ENCODE results near the gene DTX1. TPM values are rescaled to one million over a fixed set of nuclear protein-coding genes. Genes with fewer than 3 reads are reported as not detected.
A peak's percentile ranks its signal among the peaks of the same experiment; 100 is the strongest.

Gene DTX1
- total RNA-seq, 3 donors from 2014 or later (not counting 1 experiment from before 2014, with no cell fraction given), result 1.7 to 4.2 (median 4.0) TPM

DNA sequence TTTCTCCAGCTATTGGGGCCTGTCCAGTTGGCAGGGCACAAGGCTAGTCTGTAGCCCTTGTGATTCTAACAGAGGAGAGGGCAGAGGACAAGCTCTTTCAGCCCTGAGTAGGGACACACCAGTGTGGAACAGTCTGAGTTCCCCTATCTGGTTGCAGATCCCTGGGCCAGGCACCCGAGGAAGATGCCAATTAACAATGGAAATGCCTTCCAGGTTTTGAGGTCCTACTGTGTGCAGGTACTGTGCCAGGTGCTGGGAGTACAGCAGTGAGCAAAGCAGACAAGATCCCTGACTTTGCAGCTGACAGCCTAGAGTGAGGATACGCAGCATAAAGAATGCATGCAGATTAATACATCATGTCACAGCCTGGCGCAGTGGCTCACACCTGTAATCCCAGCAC lies 17.1 kb downstream of the DTX1 start:
- peaks cover 4% of the 10 kb centered on the region for H3K36me3 ChIP-seq (ENCODE audit: control insufficient read depth, insufficient read depth, low read length)
- no peaks in the 10 kb centered on the region for H3K9me3 ChIP-seq (ENCODE audit: control insufficient read depth, insufficient read depth, low read length)
- H3K27ac Mint-ChIP-seq, result no peak overlapping the region
- TF ChIP-seq, protein P1, sequence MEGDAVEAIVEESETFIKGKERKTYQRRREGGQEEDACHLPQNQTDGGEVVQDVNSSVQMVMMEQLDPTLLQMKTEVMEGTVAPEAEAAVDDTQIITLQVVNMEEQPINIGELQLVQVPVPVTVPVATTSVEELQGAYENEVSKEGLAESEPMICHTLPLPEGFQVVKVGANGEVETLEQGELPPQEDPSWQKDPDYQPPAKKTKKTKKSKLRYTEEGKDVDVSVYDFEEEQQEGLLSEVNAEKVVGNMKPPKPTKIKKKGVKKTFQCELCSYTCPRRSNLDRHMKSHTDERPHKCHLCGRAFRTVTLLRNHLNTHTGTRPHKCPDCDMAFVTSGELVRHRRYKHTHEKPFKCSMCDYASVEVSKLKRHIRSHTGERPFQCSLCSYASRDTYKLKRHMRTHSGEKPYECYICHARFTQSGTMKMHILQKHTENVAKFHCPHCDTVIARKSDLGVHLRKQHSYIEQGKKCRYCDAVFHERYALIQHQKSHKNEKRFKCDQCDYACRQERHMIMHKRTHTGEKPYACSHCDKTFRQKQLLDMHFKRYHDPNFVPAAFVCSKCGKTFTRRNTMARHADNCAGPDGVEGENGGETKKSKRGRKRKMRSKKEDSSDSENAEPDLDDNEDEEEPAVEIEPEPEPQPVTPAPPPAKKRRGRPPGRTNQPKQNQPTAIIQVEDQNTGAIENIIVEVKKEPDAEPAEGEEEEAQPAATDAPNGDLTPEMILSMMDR (IDR thresholded peaks at IDR 0.05), result no peak
- H3K27me3 Mint-ChIP-seq (ENCODE audit: low read depth in 2 of 2), result peaks cover 16 to 21% of the 10 kb centered on the region in 2 donors
- no peak overlapping the region for H3K4me3 Mint-ChIP-seq
- H3K4me3 ChIP-seq (ENCODE audit: low read length), result no peak overlapping the region
- 81% methylated on average over 3 of the region's 3 CpGs for WGBS (ENCODE audit: insufficient coverage)
- peaks cover 57% of the 10 kb centered on the region for H3K4me1 ChIP-seq (ENCODE audit: control insufficient read depth, insufficient read depth, low read length)
- H3K4me1 Mint-ChIP-seq, result peaks cover 0 to 18% of the 10 kb centered on the region in 2 donors
- H3K9me3 Mint-ChIP-seq, result no peaks in the 10 kb centered on the region
- H3K36me3 Mint-ChIP-seq, result no peaks in the 10 kb centered on the region
- no peak for ATAC-seq
- no peaks in the 10 kb centered on the region for H3K27me3 ChIP-seq (ENCODE audit: control insufficient read depth, insufficient read depth, low read length)
- DNase-seq, result no peak
- no peak overlapping the region for H3K27ac ChIP-seq (ENCODE audit: low read length)
- intact Hi-C loops (cut with micrococcal nuclease), result no loop called here

DNA sequence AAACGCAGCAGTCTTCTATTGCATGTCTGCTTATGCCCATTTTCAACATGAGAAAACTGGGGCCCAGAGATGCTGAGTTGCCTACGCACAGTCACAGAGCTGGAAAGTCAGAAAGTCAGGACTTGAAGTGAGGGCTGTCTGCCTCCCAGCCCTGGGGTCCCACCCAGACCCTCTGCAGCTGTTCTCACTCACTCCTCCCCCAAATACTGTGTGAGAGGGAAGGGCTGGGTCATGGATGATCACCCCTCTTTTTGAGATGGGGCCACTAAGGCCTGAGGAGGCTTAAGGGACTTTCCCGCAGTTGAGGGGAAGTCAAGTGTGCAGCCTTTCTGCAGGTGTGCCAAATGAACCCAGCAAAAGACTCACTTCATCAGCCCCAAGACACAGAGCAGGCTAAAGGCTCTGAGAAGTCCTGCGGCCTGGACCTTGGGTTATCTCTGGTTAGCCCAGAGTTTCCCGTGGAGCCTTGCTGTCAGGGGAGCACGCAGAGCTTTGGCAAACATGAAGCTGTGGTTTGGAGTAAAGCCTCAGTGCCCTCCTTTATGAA lies 18.7 kb downstream of the DTX1 start:
- Mint-ChIP-seq H3K36me3 (no peaks in the 10 kb centered on the region), H3K4me1 (peaks cover 0 to 13% of the 10 kb centered on the region in 2 donors), H3K27me3 (ENCODE audit: low read depth in 2 of 2) (peaks cover 16 to 24% of the 10 kb centered on the region in 2 donors), H3K9me3 (no peaks in the 10 kb centered on the region), H3K27ac (no peak overlapping the region), H3K4me3 (no peak overlapping the region)
- Histone ChIP-seq H3K4me1 (ENCODE audit: control insufficient read depth, insufficient read depth, low read length) (peaks cover 55% of the 10 kb centered on the region), H3K27me3 (ENCODE audit: control insufficient read depth, insufficient read depth, low read length) (no peaks in the 10 kb centered on the region), H3K9me3 (ENCODE audit: control insufficient read depth, insufficient read depth, low read length) (no peaks in the 10 kb centered on the region), H3K27ac (ENCODE audit: low read length) (peak overlapping the region; percentile 45), H3K4me3 (ENCODE audit: low read length) (no peak overlapping the region), H3K36me3 (ENCODE audit: control insufficient read depth, insufficient read depth, low read length) (peaks cover 4% of the 10 kb centered on the region)
- TF ChIP-seq, protein P1 (IDR thresholded peaks at IDR 0.05), result no peak
- intact Hi-C loops (cut with micrococcal nuclease), result no loop called here
- WGBS (ENCODE audit: insufficient coverage), result 40% methylated on average over 6 of the region's 6 CpGs
- ATAC-seq (peak in 2 of 3 donors; percentile 23 to 32), DNase-seq (peak in 1 of 2 donors; percentile 45)

DNA sequence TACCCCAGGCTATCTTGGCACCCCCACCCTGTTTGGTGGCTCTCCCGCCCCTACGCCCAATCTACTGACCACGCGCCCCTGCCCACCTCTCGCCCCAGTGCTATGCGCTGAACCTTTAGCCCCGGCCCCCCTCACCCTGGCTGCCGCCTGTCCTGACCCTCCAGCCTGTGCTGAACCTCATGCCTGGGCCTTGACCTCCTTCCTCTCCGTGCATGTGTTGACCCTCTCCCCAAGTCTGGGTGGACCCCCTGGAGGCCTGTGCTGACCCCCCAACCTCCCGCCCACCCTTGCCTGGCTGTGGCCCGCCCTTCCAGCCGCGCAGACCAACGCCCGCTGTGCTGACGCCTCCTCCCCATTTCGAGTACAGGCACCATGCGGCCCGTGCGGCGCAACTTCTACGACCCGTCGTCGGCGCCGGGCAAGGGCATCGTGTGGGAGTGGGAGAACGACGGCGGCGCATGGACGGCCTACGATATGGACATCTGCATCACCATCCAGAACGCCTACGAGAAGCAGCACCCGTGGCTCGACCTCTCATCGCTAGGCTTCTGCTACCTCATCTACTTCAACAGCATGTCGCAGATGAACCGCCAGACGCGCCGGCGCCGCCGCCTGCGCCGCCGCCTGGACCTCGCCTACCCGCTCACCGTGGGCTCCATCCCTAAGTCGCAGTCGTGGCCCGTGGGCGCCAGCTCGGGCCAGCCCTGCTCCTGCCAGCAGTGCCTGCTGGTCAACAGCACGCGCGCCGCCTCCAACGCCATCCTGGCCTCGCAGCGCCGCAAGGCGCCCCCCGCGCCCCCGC lies 20.7 kb downstream of the DTX1 start:
- no peak for DNase-seq
- Mint-ChIP-seq H3K36me3 (no peaks in the 10 kb centered on the region), H3K4me3 (no peak overlapping the region), H3K27ac (no peak overlapping the region), H3K4me1 (peaks cover 0 to 18% of the 10 kb centered on the region in 2 donors), H3K27me3 (ENCODE audit: low read depth in 2 of 2) (peaks cover 16 to 24% of the 10 kb centered on the region in 2 donors), H3K9me3 (no peaks in the 10 kb centered on the region)
- Histone ChIP-seq H3K27ac (ENCODE audit: low read length) (no peak overlapping the region), H3K27me3 (ENCODE audit: control insufficient read depth, insufficient read depth, low read length) (no peaks in the 10 kb centered on the region), H3K4me3 (ENCODE audit: low read length) (no peak overlapping the region), H3K4me1 (ENCODE audit: control insufficient read depth, insufficient read depth, low read length) (peaks cover 63% of the 10 kb centered on the region), H3K36me3 (ENCODE audit: control insufficient read depth, insufficient read depth, low read length) (peaks cover 2% of the 10 kb centered on the region), H3K9me3 (ENCODE audit: control insufficient read depth, insufficient read depth, low read length) (no peaks in the 10 kb centered on the region)
- intact Hi-C loops (cut with micrococcal nuclease), result no loop called here
- no peak for ATAC-seq
- TF ChIP-seq, protein P1 (IDR thresholded peaks at IDR 0.05), result no peak
- 48% methylated on average over 70 of the region's 70 CpGs for WGBS (ENCODE audit: insufficient coverage)

Measured in natural killer cell (primary cell).